GM04503 (cell line): ENCODE data around the gene RASSF10.

Source experiments
- DNase-seq: peaks from one replicate; pipeline ENCODE4 v3.0.0-alpha.2; 2012; ENCODE audit warnings: low read depth

Gene RASSF10

GRCh38 chr11:12994476-12994875 lies 14.6 kb upstream of the RASSF10 start:
- DNase-seq = no peak

- DNase-seq = peak; percentile 55
Measured at GRCh38 chr11:12995188-12995587, 13.9 kb upstream of the RASSF10 start.

DNA sequence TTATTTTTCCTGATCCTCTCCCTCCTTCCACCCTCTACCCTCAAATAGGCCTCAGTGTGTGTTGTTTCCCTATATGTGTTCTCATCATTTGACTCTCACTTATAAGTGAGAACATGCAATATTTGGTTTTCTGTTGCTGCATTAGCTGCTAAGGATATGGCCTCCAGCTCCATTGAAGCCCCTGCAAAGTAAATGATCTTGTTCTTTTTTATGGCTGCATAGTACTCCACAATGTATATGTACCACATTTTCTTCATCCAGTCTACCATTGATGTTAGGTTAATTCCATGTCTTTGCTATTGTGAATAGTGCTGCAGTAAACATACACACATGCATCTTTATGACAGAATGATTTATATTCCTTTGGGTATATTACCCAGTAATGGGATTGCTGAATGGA lies 13.3 kb upstream of the RASSF10 start:
- DNase-seq = no peak

DNA sequence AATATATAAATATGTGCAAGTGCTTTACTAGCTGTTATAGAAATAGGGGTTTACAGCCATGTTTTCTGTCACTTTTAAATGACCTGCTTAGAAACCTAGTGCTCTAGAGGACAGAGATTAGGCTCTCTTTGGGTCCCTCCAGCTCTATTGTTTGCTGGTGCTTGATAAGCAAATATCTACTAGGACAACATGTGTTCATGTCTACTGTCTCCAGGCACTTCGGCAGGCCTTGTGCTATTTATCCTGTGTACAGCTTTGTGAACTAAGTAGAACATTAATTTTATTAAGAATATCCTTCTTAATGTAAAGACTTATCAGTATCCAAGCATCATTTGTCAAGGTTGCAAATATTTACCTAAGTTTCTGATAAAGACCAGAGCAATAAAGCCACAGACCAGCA lies 11.9 kb upstream of the RASSF10 start:
- DNase-seq = no peak

DNA sequence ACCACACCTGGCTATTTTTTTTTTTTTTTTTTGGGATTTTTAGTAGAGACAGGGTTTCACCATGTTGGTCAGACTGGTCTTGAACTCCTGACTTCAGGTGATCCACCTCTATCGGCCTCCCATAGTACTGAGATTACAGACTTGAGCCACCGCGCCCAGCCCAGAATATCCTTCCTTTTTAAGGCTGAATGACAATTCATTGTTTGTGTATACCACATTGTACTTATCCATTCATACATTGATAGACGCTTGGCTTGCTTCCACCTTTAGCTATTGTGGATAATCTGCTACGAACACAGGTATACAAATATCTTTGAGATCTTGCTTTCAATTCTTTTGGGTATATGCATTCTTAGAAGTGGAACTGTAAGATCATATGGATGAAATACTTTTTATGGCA lies 10.8 kb upstream of the RASSF10 start:
- no peak for DNase-seq

DNA sequence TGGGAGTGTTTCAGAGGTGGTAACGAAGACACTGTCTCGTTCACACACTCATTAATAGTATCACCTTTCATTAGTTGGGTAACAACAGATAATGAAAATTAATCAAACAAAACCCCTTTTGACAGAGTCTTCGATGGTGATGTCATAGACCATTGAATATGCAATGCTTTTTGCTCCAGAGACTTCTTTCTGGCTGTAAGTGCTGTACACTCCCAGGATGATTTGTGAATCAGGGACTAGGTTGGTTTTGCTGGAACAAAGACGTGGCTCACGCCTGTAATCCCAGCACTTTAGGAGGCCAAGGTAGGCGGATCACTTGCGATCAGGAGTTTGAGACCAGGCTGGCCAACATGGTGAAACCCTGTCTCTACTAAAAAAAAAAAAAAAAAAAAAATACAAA lies 9.5 kb upstream of the RASSF10 start:
- DNase-seq = no peak

DNA sequence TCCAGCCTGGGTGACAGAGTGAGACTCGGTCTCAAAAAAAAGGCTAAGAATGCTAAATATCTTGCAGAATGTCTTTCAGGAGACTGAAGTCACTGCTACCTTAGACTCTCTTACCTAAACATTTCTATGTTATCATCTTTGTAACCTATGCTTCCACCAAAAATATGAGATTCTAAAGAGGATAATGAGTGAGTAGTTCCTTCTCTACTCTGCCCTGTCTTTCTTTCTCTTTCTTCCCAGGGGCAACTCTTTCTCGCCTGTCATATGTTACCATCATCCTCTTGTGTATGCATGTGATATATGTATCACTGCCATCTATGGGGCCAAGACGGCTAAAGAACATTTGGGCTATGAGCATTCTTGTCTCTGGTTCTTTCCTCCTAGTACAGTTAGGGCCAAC lies 9.0 kb upstream of the RASSF10 start:
- DNase-seq = no peak

- DNase-seq = no peak
Measured at GRCh38 chr11:13000721-13001120, 8.4 kb upstream of the RASSF10 start.

DNA sequence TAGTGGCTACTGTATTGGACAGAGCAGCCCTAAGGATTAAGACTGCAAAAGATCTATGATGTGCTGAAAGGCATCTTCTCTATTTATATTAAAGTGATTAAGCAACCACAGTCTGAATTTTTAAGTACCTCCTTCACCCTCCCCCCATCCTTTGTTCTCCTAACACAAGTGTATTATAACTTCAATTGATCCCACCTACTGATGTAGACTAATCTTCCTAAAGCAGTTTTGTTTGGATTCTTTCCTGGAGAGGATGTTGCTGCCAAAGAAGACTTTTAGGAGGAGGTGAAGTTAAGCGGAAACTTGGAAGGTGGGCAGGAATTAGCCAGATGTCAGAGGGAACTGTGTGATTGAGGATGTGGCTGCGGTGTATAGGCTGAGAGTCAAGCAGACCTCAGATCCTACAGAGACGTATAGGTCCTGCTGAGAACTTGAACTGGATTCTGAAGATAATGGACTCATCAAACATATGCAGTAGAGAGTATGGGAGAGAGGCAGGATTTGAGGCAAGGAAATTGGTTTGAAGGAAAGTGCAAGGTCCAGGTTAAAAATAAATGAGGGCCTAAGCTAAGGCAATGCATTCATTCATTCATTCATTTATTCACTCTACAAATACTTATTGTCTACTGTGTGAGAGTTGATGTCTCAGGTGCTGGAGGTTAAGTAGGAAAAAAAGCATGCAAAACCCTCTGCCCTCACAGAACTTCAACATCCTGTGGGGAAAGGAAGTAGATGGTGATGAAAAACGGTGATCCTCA lies 5.2 kb upstream of the RASSF10 start:
- DNase-seq = no peak

- no peak for DNase-seq
Measured at GRCh38 chr11:13007182-13008060, 1.7 kb upstream of the RASSF10 start.

GRCh38 chr11:13008061-13008435 lies 1.1 kb upstream of the RASSF10 start:
- DNase-seq = no peak

- DNase-seq = no peak
Measured at GRCh38 chr11:13009476-13009920, 382 bp downstream of the RASSF10 start.

GRCh38 chr11:13009921-13010748 lies 1.0 kb downstream of the RASSF10 start:
- DNase-seq = no peak

DNA sequence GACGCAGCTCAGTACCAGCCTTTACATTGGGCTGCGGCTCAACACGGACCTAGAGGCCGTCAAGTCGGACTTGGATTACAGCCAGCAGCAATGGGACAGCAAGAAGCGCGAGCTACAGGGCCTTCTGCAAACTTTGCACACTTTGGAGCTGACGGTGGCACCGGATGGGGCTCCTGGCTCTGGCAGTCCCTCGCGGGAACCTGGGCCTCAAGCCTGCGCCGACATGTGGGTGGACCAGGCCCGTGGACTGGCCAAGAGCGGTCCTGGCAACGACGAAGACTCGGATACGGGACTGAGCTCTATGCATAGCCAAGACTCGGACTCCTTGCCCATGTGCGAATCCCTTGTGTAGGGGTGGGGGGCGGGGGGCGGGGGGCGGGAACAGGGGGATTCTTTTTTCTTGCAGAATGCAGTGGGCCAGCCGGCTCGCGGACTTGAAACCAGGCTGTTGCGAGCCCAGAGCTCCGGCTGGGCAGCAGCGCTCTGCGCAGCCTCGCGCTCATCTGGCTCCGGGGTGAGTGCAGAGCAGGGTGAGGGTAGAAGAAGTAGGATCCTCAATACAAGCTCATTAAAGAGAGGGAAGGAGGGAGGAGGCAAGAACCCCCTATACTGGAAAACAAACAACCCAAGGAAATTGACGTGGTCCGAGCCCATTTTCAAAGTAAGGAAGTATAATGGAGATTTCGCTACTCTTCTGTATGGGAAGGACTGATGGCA lies 1.8 kb downstream of the RASSF10 start:
- DNase-seq = no peak

- no peak for DNase-seq
Measured at GRCh38 chr11:13011466-13012055, 2.4 kb downstream of the RASSF10 start.

DNA sequence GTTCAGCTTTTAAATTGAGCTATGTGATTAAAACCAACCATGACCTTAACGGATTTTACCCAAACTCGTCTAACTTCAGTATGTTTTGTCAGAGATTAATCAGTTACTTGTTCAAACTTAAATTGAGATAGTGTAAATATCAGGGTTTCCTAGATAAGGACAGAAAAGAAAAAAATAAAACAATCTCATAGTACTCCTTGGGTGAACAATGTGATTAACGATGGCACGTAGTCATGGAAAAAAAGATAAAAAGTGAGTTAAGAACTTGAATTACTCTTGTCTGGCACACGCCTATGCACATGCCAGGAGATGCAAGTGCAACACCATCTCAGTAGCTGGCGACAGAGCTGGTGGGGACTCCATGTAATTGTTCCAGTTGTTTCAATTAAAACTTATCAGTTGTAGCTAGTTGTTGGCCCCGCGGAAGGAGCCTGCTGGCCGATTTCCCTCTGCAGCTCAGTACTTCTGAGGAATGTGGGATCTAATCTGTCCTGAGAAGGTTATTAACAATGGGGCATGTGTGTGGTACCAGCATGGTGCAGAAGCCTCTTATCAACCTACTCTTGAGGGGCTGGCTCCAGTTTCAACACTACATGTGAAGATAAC lies 3.0 kb downstream of the RASSF10 start:
- DNase-seq = no peak

- DNase-seq = no peak
Measured at GRCh38 chr11:13013054-13013488, 4.0 kb downstream of the RASSF10 start.

DNA sequence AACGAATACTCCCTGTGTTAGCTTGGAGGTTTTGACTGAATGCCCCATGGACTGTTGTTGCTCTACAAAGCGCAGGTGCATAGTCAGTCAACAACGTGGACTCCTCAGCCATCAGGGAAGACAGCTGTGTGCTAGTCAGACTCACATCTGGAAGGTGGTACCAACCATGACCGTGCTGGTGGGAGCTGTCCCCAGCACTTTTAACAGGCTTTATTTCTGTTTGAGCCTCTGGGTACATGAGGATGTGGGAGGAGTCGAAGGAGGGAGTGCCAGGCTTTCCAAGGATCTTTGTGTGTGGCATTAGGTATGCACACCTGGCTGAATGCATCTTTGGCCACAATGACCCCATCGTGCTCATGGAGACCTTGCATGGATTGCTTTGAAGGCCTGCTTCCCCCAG lies 6.6 kb downstream of the RASSF10 start:
- DNase-seq = no peak

DNA sequence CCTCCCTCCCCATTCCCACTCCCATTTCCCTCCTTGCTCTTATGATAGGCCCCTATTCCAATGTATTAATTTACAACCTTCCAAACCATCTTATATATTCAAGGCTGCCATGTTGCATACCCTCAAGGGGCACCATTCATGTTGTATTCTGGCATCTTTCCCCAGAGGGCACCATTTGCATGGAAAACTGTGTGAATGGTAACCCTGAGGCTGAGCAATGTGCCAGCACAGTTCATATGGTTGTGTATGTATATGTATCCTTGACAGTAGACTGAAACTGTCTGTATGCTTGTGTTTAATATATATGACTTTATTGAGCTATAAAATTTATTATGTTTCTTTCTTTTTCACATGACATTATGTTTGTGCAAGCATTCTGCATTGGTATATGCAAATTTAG lies 7.3 kb downstream of the RASSF10 start:
- DNase-seq = no peak

GRCh38 chr11:13019313-13019712 lies 10.2 kb downstream of the RASSF10 start:
- DNase-seq = no peak

DNA sequence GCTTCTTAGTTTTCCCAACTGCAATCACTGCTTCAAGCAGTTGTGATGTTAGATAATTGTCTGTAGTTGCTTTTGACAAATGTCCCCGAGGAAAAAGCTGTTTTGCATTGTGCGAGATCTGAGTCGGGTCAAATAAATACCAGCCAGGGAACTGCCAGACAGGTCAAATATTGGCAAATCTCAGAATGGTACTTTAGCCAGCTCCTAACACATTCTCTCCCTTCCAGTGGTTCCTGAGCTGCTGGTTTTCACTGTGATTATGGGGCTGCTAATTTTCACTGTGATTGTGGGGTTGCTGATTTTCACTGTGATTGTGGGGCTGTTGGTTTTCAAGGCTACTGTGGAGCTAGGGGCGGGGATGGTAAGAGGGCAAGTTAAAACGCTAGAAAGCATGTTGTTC lies 14.3 kb downstream of the RASSF10 start:
- no peak for DNase-seq
